SK-N-MC (cell line): ENCODE measurements around the gene CNTN2.

ENCODE experiments used
- EZH2 ChIP-seq: fragments of 200-600 bp; sonication (generic); IDR thresholded peaks from one replicate; pipeline ENCODE4 v1.6.1; 2017; ENCODE audit warnings: antibody characterized with exemption
- FOXP2 ChIP-seq: optimal IDR thresholded peaks from 2 replicates; pipeline ENCODE3; 2011; ENCODE audit warnings: mild to moderate bottlenecking, moderate library complexity; ENCODE audit not compliant: insufficient read depth; ENCODE audit errors: extremely low read length, control extremely low read depth
- POLR2AphosphoS5 ChIP-seq: IDR thresholded peaks from 2 replicates; pipeline ENCODE4 v1.6.1; 2012; ENCODE audit warnings: mild to moderate bottlenecking, low read depth, low read length, borderline replicate concordance

- TF ChIP-seq POLR2AphosphoS5 (no peak), EZH2 (no peak), FOXP2 (no peak)
Observed at GRCh38 chr1:205008896-205009295, 34.1 kb upstream of the CNTN2 start.
